Hematopoietic multipotent progenitor cell treated with erythropoietin and hydrocortisone succinate and interleukin-3 and kit ligand, for 4 days (in vitro differentiated cells): Measurements from ENCODE around the gene ADAMTSL3.

Experiments
- DNase-seq: peaks from one replicate; pipeline ENCODE4 v3.0.0-alpha.2; 2015

ADAMTSL3 gene

DNA sequence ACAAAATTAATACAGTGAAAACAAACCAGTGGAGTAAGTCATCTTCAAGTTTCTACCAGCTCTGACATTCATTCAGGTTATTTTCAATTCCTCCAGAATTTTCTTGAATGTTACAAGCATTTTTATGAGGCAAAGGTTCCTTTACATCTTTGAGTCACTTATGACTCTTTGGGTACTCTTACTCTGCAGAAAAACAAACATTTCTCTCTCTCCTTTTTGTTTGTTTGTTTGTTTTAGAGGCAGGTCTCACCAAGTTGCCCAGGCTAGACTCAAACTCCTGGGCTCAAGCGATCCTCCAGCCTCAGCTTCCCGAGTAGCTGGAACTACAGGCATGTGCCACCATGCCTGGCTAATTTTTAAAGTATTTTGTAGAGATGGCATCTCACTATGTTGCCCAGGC is 233.5 kb downstream of the ADAMTSL3 start:
- no peak for DNase-seq

DNA sequence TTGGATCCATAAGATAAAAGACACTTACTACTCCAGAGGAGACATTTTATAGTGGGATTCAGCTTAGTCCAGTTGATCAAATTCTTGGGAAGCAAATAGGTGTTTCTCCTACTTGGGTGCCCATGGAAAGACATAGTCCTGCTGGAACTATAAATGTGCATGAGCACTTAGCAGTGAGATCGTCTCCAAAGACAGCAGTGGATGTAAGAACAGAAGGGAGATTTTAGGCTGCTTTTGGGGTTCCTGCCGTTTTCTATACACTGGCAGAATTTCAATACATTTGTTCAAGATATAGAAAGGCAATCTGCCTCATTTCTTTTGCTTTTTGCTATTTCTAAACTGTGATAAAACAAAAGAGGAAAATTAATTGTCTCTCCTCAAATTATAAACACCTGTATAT is 234.0 kb downstream of the ADAMTSL3 start:
- no peak for DNase-seq

DNA sequence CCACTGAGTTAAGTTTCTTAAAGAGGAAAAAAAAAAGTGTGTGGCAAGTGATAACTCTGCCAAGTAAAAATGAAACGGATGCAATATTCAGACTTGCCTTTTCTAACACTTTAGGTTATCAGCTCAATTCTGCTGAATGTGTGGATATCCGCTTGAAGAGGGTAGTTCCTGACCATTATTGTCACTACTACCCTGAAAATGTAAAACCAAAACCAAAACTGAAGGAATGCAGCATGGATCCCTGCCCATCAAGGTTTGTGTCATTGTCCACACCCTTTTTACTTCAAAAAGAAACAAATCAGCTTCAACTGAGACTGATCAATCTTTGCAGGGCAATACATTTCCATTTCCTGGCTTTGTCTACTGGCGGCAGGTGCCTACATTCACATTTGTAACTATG is 236.1 kb downstream of the ADAMTSL3 start:
- no peak for DNase-seq

DNA sequence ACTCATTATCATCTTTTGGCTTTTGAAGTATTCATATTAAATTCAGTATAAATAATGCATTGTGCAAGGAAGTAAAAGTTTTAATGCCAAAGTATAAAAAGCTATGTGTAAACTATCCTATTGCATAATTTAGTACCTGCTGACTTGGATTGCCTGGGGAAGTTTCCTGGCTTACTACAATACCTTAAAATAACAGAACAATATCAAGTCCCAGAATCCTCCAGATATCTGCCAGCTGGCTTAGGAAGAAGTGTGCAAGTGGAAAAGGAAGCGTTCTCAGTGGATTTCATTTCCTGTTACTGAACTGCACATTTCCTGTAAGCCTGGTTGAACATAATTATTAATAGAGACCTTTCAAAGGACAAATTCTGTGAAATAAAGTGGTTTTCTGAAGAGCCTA is 236.7 kb downstream of the ADAMTSL3 start:
- no peak for DNase-seq

DNA sequence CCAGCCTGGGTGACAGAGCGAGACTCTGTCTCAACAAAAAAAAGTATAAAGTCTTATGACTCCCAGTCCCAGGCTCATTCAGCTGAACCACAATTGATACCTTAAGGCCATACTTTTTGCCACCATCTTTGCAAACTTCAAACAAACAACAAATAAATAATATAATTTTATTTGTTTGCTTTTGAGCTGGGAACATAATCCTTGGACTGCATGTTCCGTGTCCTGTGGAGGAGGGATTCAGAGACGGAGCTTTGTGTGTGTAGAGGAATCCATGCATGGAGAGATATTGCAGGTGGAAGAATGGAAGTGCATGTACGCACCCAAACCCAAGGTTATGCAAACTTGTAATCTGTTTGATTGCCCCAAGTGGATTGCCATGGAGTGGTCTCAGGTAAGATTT is 238.6 kb downstream of the ADAMTSL3 start:
- no peak for DNase-seq

- DNase-seq, result no peak
These were observed 239.4 kb downstream of the ADAMTSL3 start for GRCh38 chr15:83893308-83893707.

DNA sequence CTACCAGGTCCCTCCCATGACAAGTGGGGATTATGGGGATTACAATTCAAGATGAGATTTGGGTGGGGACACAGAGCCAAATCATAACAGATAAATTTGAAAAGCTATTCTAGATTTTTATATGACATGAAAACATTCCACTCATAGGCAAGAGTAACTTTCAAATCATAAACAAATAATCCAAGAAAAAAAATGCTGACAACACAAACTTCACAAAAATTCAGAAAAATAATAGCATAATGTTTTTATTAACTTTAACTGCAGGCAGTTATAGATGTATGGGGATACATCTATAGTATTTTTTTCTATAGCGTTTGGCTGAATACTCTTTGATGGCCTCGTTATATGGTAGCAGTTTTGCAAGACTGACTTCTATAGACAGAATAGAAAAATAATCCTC is 243.1 kb downstream of the ADAMTSL3 start:
- DNase-seq, result no peak

- no peak for DNase-seq
These were observed 244.4 kb downstream of the ADAMTSL3 start for GRCh38 chr15:83898361-83898760.

DNA sequence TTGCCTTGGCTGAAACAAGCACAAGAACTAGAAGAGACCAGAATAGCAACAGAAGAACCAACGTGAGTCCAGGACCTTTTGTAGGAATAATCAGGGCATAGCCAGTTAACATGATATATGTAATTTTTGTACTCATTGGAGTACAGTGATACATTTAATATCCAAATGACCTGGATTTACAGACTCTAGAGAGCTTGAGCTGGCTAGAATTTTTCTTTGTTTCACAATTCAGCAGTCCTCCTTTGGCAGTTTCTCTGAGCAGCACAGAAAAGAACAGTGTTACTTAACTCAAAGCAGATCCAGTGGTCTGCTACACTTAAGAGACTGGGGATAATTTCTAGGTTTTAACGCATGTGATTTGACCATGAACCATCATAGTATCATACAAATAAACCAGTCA is 245.7 kb downstream of the ADAMTSL3 start:
- no peak for DNase-seq

DNA sequence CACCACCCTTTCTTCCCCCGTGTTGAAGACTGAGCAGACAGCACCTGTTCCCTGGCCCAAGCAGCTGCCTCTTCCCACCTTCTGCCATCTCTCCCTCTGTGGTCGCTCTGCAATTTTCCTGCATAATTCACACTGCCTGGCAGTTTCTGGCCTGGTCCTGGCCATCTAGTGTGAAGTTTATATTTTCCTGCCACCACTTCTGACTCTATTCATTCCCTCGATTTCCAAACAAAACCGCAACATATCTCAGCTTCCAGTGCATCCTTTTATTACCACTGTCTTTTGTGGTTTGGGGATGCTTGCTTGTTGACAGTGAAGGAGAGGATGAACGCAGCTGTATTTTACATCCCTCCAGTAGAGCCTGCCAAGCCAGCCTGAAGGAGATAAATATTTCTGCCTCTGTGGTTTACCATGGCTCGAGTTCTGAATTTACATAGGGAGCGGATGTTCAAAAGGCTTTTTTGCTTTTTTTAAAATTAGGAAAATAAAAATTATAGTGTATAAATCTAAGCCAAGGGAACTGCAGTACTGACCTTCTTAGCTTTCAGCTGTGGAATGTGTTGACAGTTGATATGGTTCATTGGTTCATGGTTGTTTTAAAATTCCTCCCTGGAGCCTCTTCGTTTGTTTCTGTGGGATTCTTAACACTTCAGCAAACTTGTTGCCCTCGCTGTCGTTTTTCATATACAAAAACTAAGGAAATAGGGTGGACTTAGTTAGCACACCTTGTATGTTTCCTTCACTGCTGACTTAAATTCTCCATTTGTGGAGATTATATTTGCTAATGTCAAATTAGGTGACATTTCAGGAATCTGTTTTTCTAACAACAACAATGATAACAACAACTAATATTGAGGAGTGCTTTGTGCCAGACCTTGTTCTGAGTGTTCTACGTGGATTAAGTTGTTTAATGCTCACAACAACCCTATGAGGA is 250.5 kb downstream of the ADAMTSL3 start:
- peak; percentile 12 for DNase-seq

DNA sequence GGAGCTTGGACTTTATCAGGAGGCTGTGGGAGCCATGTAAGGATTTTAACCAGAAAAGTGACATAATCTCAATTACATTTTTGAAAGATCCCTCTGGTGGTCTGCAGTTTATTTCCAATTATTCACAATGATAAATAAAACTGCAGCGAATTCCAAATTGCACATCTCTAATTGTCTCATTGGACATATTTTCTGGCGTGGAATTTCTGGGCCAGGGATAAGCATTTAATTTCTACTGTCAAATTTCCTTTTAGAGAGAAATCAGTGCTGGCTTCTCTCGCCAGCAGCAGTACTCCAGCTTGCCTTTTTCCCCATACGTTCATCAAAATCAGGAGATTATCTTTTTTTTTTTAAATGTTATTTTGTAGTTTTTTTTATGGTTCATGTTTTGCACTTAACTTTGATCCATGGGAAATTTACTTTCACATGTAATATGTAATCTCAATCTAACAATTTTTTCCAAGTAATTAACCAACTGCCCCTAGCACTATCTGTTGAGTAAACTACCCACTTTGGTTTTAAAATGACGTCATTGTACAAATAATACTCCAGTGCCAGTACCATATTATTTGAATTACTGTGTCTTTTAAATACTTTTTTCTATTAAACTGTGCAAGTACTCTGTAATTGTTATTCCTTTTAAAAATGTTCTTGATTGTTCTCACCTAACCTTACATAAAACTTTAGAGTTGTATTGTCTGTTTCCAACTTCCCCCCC is 251.8 kb downstream of the ADAMTSL3 start:
- no peak for DNase-seq

GRCh38 chr15:83911345-83911744 is 257.4 kb downstream of the ADAMTSL3 start:
- no peak for DNase-seq

- no peak for DNase-seq
These were observed 258.4 kb downstream of the ADAMTSL3 start for GRCh38 chr15:83912343-83912742.

DNA sequence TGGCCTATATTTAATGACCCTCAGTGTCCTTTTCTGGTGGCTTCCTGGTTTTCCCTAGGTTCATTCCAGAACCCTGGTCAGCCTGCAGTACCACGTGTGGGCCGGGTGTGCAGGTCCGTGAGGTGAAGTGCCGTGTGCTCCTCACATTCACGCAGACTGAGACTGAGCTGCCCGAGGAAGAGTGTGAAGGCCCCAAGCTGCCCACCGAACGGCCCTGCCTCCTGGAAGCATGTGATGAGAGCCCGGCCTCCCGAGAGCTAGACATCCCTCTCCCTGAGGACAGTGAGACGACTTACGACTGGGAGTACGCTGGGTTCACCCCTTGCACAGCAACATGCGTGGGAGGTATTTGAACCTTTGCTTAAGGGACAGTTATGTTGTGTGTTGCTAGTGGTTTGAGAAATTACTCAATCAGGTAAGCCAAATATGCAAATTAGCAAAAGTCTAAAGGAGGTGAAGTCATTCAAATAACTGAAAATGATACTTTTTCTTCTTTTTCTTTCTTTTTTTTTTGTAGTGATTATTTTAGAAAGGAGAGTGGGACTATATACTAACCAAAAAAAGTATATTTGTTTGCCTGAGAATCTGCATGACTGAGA is 259.2 kb downstream of the ADAMTSL3 start:
- no peak for DNase-seq

DNA sequence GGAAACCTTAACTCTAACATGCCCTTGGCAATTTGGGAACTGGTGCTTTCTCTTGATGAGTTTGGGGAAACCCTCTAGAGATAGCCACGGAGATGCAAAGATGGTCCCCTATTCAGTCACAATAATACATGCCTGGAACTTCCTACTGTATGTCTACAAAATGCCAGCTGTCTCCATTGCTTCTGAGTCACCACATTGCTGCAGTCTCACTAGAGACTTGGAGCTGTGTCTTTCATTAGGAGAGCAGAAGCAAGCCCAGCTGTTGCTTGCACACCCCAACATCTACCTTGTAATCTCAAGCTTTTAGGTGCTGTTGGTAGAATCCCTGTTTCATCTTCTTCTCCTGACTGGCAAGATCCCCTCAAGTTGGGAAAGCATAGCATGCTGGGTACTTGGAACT is 261.0 kb downstream of the ADAMTSL3 start:
- DNase-seq, result no peak

- no peak for DNase-seq
These were observed 263.5 kb downstream of the ADAMTSL3 start for GRCh38 chr15:83917432-83917831.

- DNase-seq, result no peak
These were observed 264.1 kb downstream of the ADAMTSL3 start for GRCh38 chr15:83918011-83918410.

GRCh38 chr15:83919319-83919830 is 265.5 kb downstream of the ADAMTSL3 start:
- DNase-seq, result no peak

- DNase-seq, result no peak
These were observed 266.1 kb downstream of the ADAMTSL3 start for GRCh38 chr15:83919978-83920510.

GRCh38 chr15:83922649-83923294 is 268.8 kb downstream of the ADAMTSL3 start:
- no peak for DNase-seq

GRCh38 chr15:83926116-83926515 is 272.2 kb downstream of the ADAMTSL3 start:
- DNase-seq, result no peak

DNA sequence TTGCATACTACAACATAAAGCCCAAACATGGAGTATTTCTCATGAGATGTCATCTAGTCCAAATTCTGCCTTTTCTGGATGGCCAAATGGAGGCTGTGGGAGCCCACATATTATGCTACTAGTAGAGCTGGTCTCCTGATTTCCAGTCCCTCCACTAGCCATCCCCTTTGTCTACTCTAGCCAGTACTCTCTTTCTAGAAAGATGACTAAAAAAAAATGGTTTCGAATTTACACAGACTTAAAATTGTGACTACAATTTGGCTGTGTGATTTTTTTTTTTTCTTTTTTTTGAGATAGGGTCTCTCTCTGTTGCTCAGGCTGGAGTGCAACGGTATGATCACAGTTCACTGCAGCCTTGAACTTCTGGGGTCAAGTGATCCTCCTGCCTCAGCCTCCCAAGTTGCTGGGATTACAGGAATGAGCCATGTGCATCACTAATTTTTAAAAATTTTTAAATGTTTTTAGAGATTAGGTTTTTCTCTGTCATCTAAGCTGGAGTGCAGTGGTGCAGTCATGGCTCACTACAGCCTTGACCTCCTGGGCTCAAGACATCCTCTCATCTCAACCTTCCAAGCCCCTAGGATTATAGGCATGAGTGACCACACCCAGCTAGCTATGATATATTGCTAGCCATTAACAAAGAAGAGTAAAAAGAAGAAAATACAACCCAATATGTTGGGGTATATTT is 273.9 kb downstream of the ADAMTSL3 start:
- no peak for DNase-seq
